ENCODE results near the gene SCD5. TPM values are rescaled to one million over a fixed set of nuclear protein-coding genes. Genes with fewer than 3 reads are reported as not detected.
A peak's percentile ranks its signal among the peaks of the same experiment; 100 is the strongest.

The SCD5 gene
- polyA plus RNA-seq, 4 donors: 30.7 to 49.0 (median 34.2) TPM

GRCh38 chr4:82697561-82697960, 101.0 kb downstream of the SCD5 start:
- no peak for DNase-seq (ENCODE audit: low read depth in 4 of 4, low spot score in 3 of 4)

GRCh38 chr4:82696117-82696860, 102.3 kb downstream of the SCD5 start:
- no peak for DNase-seq (ENCODE audit: low read depth in 4 of 4, low spot score in 3 of 4)

GRCh38 chr4:82694892-82695291, 103.7 kb downstream of the SCD5 start:
- DNase-seq (ENCODE audit: low read depth in 4 of 4, low spot score in 3 of 4): no peak

GRCh38 chr4:82694046-82694445, 104.5 kb downstream of the SCD5 start:
- DNase-seq (ENCODE audit: low read depth in 4 of 4, low spot score in 3 of 4): no peak

- DNase-seq (ENCODE audit: low read depth in 4 of 4, low spot score in 3 of 4): no peak
These were observed 106.4 kb downstream of the SCD5 start for GRCh38 chr4:82692101-82692780.

- DNase-seq (ENCODE audit: low read depth in 4 of 4, low spot score in 3 of 4): no peak
These were observed 107.2 kb downstream of the SCD5 start for GRCh38 chr4:82691431-82691830.

- DNase-seq (ENCODE audit: low read depth in 4 of 4, low spot score in 3 of 4): no peak
These were observed 110.4 kb downstream of the SCD5 start for GRCh38 chr4:82688091-82688795.

GRCh38 chr4:82687531-82687930, 111.1 kb downstream of the SCD5 start:
- DNase-seq (ENCODE audit: low read depth in 4 of 4, low spot score in 3 of 4): no peak

GRCh38 chr4:82681754-82682153, 116.8 kb downstream of the SCD5 start:
- DNase-seq (ENCODE audit: low read depth in 4 of 4, low spot score in 3 of 4): no peak

GRCh38 chr4:82680834-82681233, 117.8 kb downstream of the SCD5 start:
- DNase-seq (ENCODE audit: low read depth in 4 of 4, low spot score in 3 of 4): no peak

GRCh38 chr4:82679531-82679930, 119.1 kb downstream of the SCD5 start:
- no peak for DNase-seq (ENCODE audit: low read depth in 4 of 4, low spot score in 3 of 4)

GRCh38 chr4:82678051-82678450, 120.5 kb downstream of the SCD5 start:
- no peak for DNase-seq (ENCODE audit: low read depth in 4 of 4, low spot score in 3 of 4)

- peak in 1 of 4 donors; percentile 10 for DNase-seq (ENCODE audit: low read depth in 4 of 4, low spot score in 3 of 4)
These were observed 121.3 kb downstream of the SCD5 start for GRCh38 chr4:82677327-82677726.

- no peak for DNase-seq (ENCODE audit: low read depth in 4 of 4, low spot score in 3 of 4)
These were observed 130.7 kb downstream of the SCD5 start for GRCh38 chr4:82667761-82668480.

- DNase-seq (ENCODE audit: low read depth in 4 of 4, low spot score in 3 of 4): no peak
These were observed 131.5 kb downstream of the SCD5 start for GRCh38 chr4:82666970-82667665.

- DNase-seq (ENCODE audit: low read depth in 4 of 4, low spot score in 3 of 4): no peak
These were observed 137.2 kb downstream of the SCD5 start for GRCh38 chr4:82661181-82661992.

- DNase-seq (ENCODE audit: low read depth in 4 of 4, low spot score in 3 of 4): no peak
These were observed 146.5 kb downstream of the SCD5 start for GRCh38 chr4:82652062-82652461.

- DNase-seq (ENCODE audit: low read depth in 4 of 4, low spot score in 3 of 4): no peak
These were observed 147.7 kb downstream of the SCD5 start for GRCh38 chr4:82650868-82651267.

GRCh38 chr4:82648356-82648755, 150.2 kb downstream of the SCD5 start:
- no peak for DNase-seq (ENCODE audit: low read depth in 4 of 4, low spot score in 3 of 4)
